AG04450 (cell line): Measurements from ENCODE around the gene KCTD1. TPM values are rescaled to one million over a fixed set of nuclear protein-coding genes. Genes with fewer than 3 reads are reported as not detected.

Experiments
- CTCF ChIA-PET: fragments of 300-600, 350-600 bp; formaldehyde crosslinking; extraction: SDS; loops from one replicate; lab custom pipeline; 2022; ENCODE audit warnings: antibody characterized with exemption, inconsistent platforms; lab: Charles Lee
- POLR2A ChIA-PET: fragments of 350-600 bp; formaldehyde crosslinking; extraction: SDS; loops from one replicate; lab custom pipeline; 2021; ENCODE audit warnings: antibody characterized with exemption, inconsistent platforms; lab: Yijun Ruan, JAX
- DNase-seq: peaks from one replicate; pipeline ENCODE4 v3.0.0-alpha.2; 2011; ENCODE audit warnings: low read depth, low spot score
- H3K27ac ChIP-seq: one replicate; pipeline ENCODE4 v1.5.1; 2012; ENCODE audit warnings: low read depth, low read length, control low read depth
- H3K27me3 ChIP-seq: one replicate; pipeline ENCODE4 v1.6.0; 2012; ENCODE audit warnings: low read length; ENCODE audit not compliant: control insufficient read depth, insufficient read depth
- H3K4me3 ChIP-seq: 2 replicates; pipeline ENCODE4 v1.5.1; 2011; ENCODE audit warnings: mild to moderate bottlenecking, low read depth, low read length, control low read depth
- H3K9me3 ChIP-seq: 2 replicates; pipeline ENCODE4 v1.5.1; 2012; ENCODE audit warnings: low read length; ENCODE audit not compliant: control insufficient read depth, insufficient read depth
- CTCF ChIP-seq: IDR thresholded peaks from 2 replicates; pipeline ENCODE4 v1.5.1; 2011; ENCODE audit warnings: low read depth, low read length, control low read depth, inconsistent platforms
- polyA plus RNA-seq: library from polyadenylated mRNA; depleted of rRNA; stranded (reverse); fragments of >200 nt; gene quantifications from 2 replicates; pipeline ENCODE4 v1.2.3, GENCODE V29; 2011

KCTD1 gene
- polyA plus RNA-seq, 1 experiment = 5.0 TPM

- TF ChIP-seq CTCF = no peak
- CTCF ChIA-PET = interaction anchor here (0.6 to 1.0 kb wide), 2 partner anchors 8 to 121 kb away, joined by 3 read pairs; no protein-coding TSS in a partner anchor
- Histone ChIP-seq H3K27me3 (no peaks in the 10 kb centered on the region), H3K4me3 (no peak overlapping the region), H3K27ac (no peak overlapping the region), H3K9me3 (no peaks in the 10 kb centered on the region)
- DNase-seq = no peak
- POLR2A ChIA-PET = no interaction called here
These were observed 43.5 kb downstream of the KCTD1 start for GRCh38 chr18:26504831-26505230.

- ChIA-PET POLR2A (no interaction called here), CTCF (no interaction called here)
- DNase-seq = no peak
- Histone ChIP-seq H3K27ac (no peak overlapping the region), H3K4me3 (no peak overlapping the region), H3K9me3 (no peaks in the 10 kb centered on the region), H3K27me3 (no peaks in the 10 kb centered on the region)
- no peak for TF ChIP-seq CTCF
These were observed 45.0 kb downstream of the KCTD1 start for GRCh38 chr18:26503382-26503781.

- no peak overlapping the region for H3K27ac ChIP-seq
- ChIA-PET CTCF (no interaction called here), POLR2A (no interaction called here)
- no peak overlapping the region for H3K4me3 ChIP-seq
- DNase-seq = no peak
- no peaks in the 10 kb centered on the region for H3K27me3 ChIP-seq
- TF ChIP-seq CTCF = no peak
- no peaks in the 10 kb centered on the region for H3K9me3 ChIP-seq
These were observed 45.5 kb downstream of the KCTD1 start for GRCh38 chr18:26502823-26503222.

- Histone ChIP-seq H3K9me3 (no peaks in the 10 kb centered on the region), H3K27me3 (no peaks in the 10 kb centered on the region), H3K27ac (no peak overlapping the region), H3K4me3 (no peak overlapping the region)
- ChIA-PET CTCF (no interaction called here), POLR2A (no interaction called here)
- TF ChIP-seq CTCF = no peak
- no peak for DNase-seq
These were observed 50.5 kb downstream of the KCTD1 start for GRCh38 chr18:26497866-26498265.

- Histone ChIP-seq H3K27ac (no peak overlapping the region), H3K9me3 (no peaks in the 10 kb centered on the region), H3K4me3 (no peak overlapping the region), H3K27me3 (no peaks in the 10 kb centered on the region)
- TF ChIP-seq CTCF = no peak
- no peak for DNase-seq
- CTCF ChIA-PET = interaction anchor here (0.7 kb wide), 1 partner anchor 113 kb away, joined by 4 read pairs; no protein-coding TSS in a partner anchor
- POLR2A ChIA-PET = no interaction called here
These were observed 51.8 kb downstream of the KCTD1 start for GRCh38 chr18:26496528-26496927.
